Endothelial cell of umbilical vein (primary cell): ENCODE measurements around the gene ZNF672. TPM values are rescaled to one million over a fixed set of nuclear protein-coding genes. Genes with fewer than 3 reads are reported as not detected.

Source experiments
- BruUV-seq: library from RNA; stranded (reverse); fragments of 400-500 nt; replicated peaks from 2 replicates; lab custom pipeline; 2021; lab: Mats Ljungman, UMichigan
- CTCF ChIA-PET: fragments of 300-600, 350-600 bp; sonication (Branson Sonifier 250); formaldehyde crosslinking; loops from one replicate; lab custom pipeline; 2021; ENCODE audit warnings: antibody characterized with exemption, inconsistent platforms; lab: Charles Lee
- POLR2A ChIA-PET: fragments of 300-600, 350-600 bp; sonication (Branson Sonifier 250); formaldehyde crosslinking; loops from one replicate; lab custom pipeline; 2021; ENCODE audit warnings: antibody characterized with exemption, inconsistent platforms; lab: Charles Lee
- DNase-seq: peaks from one replicate; pipeline ENCODE4 v3.0.0-alpha.2; 2011; ENCODE audit warnings: low read depth, low spot score
- FAIRE-seq: peaks from 2 replicates; lab custom pipeline; 2011; peaks lifted over from hg19 to GRCh38; lab: Jason Lieb, UNC
- H2AFZ ChIP-seq: 2 replicates; pipeline ENCODE4 v1.6.0; 2012; ENCODE audit warnings: low read depth, low read length, control low read depth, inconsistent platforms
- H3K27ac ChIP-seq: 2 replicates; pipeline ENCODE4 v1.5.1; 2011; ENCODE audit warnings: low read depth, mild to moderate bottlenecking, control low read depth, low read length, moderate library complexity; ENCODE audit not compliant: insufficient read depth
- H3K27me3 ChIP-seq, 2 experiments: 2 replicates each; pipeline versions ENCODE4 v1.6.0 to v1.6.1; 2011; ENCODE audit warnings: low read length in 2 of 2, mixed read lengths in 1 of 2; ENCODE audit not compliant: control insufficient read depth in 2 of 2, insufficient read depth in 2 of 2
- H3K36me3 ChIP-seq, 2 experiments: 2 replicates in 1 of 2; 3 replicates in 1 of 2; pipeline ENCODE4 v1.5.1; 2011; ENCODE audit warnings: low read length in 2 of 2, mild to moderate bottlenecking in 1 of 2, moderate library complexity in 1 of 2; ENCODE audit not compliant: control insufficient read depth in 2 of 2, insufficient read depth in 2 of 2; ENCODE audit errors: extremely low read depth in 1 of 2
- H3K4me1 ChIP-seq: 3 replicates; pipeline ENCODE4 v1.5.1; 2011; ENCODE audit warnings: mild to moderate bottlenecking, low read length; ENCODE audit not compliant: control insufficient read depth, insufficient read depth; ENCODE audit errors: extremely low read depth
- H3K4me2 ChIP-seq: 2 replicates; pipeline ENCODE4 v1.6.1; 2011; ENCODE audit warnings: low read length, control low read depth, mixed read lengths; ENCODE audit not compliant: insufficient read depth
- H3K4me3 ChIP-seq, 3 experiments: fragments of 200-600 bp in 1 of 3; sonication (generic), shearing (Covaris generic) in 1 of 3; replicated peaks in 1 of 3; 2 replicates each; pipeline ENCODE4 v1.5.1; 2011 to 2016; ENCODE audit warnings: control low read depth in 3 of 3, low read length in 3 of 3, mild to moderate bottlenecking in 2 of 3, inconsistent platforms in 1 of 3, low read depth in 1 of 3, moderate library complexity in 1 of 3; ENCODE audit not compliant: insufficient read depth in 1 of 3
- H3K79me2 ChIP-seq: 2 replicates; pipeline ENCODE4 v1.6.0; 2012; ENCODE audit warnings: low read length, inconsistent platforms; ENCODE audit not compliant: control insufficient read depth, insufficient read depth
- H3K9ac ChIP-seq: replicated peaks from 2 replicates; pipeline ENCODE3; 2011; ENCODE audit warnings: low read length, control low read depth; ENCODE audit not compliant: insufficient read depth; ENCODE audit errors: extremely low read depth
- H3K9me1 ChIP-seq: replicated peaks from 3 replicates; pipeline ENCODE4 v1.6.0; 2011; ENCODE audit warnings: mild to moderate bottlenecking, low read length; ENCODE audit not compliant: control insufficient read depth, insufficient read depth; ENCODE audit errors: extremely low read depth
- H3K9me3 ChIP-seq: replicated peaks from 2 replicates; pipeline ENCODE4 v1.5.1; 2012; ENCODE audit warnings: low read length, inconsistent platforms; ENCODE audit not compliant: control insufficient read depth, insufficient read depth
- H4K20me1 ChIP-seq: replicated peaks from 2 replicates; pipeline ENCODE3; 2011; ENCODE audit warnings: mild to moderate bottlenecking, low read length; ENCODE audit not compliant: control insufficient read depth, insufficient read depth; ENCODE audit errors: extremely low read depth
- POLR2AphosphoS5 ChIP-seq: IDR thresholded peaks from 2 replicates; pipeline ENCODE4 v1.6.1; 2012; ENCODE audit warnings: low read depth, mild to moderate bottlenecking, control low read depth, low read length, moderate library complexity; ENCODE audit not compliant: insufficient read depth
- dilution Hi-C: fragments of 300-500 bp; cut with MboI; formaldehyde crosslinking; loops from one replicate; pipeline ENCODE4 v1.15.0; 2019; ENCODE audit warnings: low sequenced_read_pairs; ENCODE audit not compliant: extremely low pct_ligation_motif_present
- intact Hi-C: fragments of 100-400 bp; cut with micrococcal nuclease; formaldehyde crosslinking; loops from one replicate; pipeline ENCODE4 v1.10.0; 2022
- polyA plus RNA-seq, 4 experiments: library from polyadenylated mRNA; depleted of rRNA in 3 of 4; stranded (reverse) in 3 of 4; unstranded in 1 of 4; fragments of >200 nt; gene quantifications; 2 replicates each; pipeline versions ENCODE4 v1.2.1 to v1.2.3, GENCODE V29; 2011 to 2012; ENCODE audit warnings: missing spikeins in 1 of 4
- total RNA-seq: library from RNA; stranded (reverse); gene quantifications from 2 replicates; pipeline ENCODE4 v1.2.3, GENCODE V29; 2021
- TF ChIP-seq, protein P1 (sequence below), 2 donors: IDR thresholded peaks; 1 replicate in 1 of 2; 2 replicates in 1 of 2; pipeline ENCODE4 v1.5.1; 2011; ENCODE audit warnings: low read length in 2 of 2, mild to moderate bottlenecking in 2 of 2, moderate library complexity in 2 of 2, control low read depth in 1 of 2, inconsistent platforms in 1 of 2, low read depth in 1 of 2; ENCODE audit not compliant: insufficient read depth in 1 of 2; ENCODE audit errors: extremely low read depth in 1 of 2

ZNF672 gene
- total and polyA plus RNA-seq, 2 donors (not counting 3 experiments of a cell fraction or from before 2014, with no cell fraction given): 20.1 to 29.6 TPM

DNA sequence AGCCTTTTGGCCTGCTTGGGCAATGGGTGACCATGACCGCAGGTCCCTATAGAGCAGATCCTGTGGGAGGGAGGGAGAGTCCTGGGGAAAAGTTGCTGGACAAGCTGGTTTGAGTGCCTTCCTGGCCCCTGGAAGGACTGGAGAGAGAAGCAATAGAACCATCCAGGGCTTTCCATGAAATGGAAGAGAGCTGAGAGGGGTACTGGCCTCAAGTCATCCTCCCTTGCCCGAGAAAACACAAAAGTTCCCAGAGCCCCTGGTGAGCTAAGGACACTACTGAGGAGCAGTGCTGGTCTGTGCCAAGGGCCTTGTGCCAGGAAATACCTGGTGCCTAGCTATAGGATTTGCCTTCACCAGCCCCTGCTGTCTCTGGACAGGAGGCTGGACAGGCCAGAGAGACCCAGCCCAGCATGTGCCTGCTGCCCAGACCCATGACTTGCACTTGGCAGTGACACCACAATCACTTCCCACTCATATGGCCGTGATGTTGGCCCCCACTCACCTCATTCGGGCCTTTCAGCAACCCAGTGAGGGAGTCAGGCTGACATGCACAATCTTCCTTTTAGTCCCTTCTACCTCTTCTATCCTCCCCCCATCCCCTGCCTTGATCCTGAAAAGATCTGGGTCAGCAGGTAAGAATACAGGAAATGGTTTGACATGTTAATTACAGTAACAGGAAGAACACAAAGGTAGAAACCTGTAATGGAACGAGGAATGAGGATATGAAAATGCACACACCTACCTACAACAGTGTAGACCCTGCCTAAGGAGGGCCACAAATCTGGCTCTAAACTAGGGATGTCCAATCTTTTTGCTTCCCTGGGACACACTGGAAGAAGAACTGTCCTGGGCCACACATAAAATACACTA is 19.3 kb upstream of the ZNF672 start:
- no peak overlapping the region for H3K9ac ChIP-seq
- POLR2A ChIA-PET: no interaction called here

More for the DNA sequence above, 19.3 kb upstream of the ZNF672 start:
- no peak overlapping the region for H3K4me3 ChIP-seq
- H3K4me1 ChIP-seq: peaks cover 12% of the 10 kb centered on the region
- dilution Hi-C loops (no loop called here), intact Hi-C loops (no loop called here)
- no peaks in the 10 kb centered on the region for H3K27me3 ChIP-seq
- FAIRE-seq (no peak), DNase-seq (no peak)
- H3K4me2 ChIP-seq: no peak overlapping the region
- H3K79me2 ChIP-seq: peaks cover 41% of the 10 kb centered on the region
- no peaks in the 10 kb centered on the region for H3K9me3 ChIP-seq
- no peaks in the 10 kb centered on the region for H4K20me1 ChIP-seq
- H3K9me1 ChIP-seq: no peaks in the 10 kb centered on the region
- BruUV-seq: no TSS peak
- H2AFZ ChIP-seq: no peak overlapping the region
- CTCF ChIA-PET: interaction anchor here (1.2 kb wide), 1 partner anchor 29 kb away, joined by 3 read pairs; no protein-coding TSS in a partner anchor
- no peak overlapping the region for H3K27ac ChIP-seq
- peaks cover 10 to 44% of the 10 kb centered on the region in 2 experiments for H3K36me3 ChIP-seq
- TF ChIP-seq POLR2AphosphoS5: no peak
- TF ChIP-seq, protein P1, sequence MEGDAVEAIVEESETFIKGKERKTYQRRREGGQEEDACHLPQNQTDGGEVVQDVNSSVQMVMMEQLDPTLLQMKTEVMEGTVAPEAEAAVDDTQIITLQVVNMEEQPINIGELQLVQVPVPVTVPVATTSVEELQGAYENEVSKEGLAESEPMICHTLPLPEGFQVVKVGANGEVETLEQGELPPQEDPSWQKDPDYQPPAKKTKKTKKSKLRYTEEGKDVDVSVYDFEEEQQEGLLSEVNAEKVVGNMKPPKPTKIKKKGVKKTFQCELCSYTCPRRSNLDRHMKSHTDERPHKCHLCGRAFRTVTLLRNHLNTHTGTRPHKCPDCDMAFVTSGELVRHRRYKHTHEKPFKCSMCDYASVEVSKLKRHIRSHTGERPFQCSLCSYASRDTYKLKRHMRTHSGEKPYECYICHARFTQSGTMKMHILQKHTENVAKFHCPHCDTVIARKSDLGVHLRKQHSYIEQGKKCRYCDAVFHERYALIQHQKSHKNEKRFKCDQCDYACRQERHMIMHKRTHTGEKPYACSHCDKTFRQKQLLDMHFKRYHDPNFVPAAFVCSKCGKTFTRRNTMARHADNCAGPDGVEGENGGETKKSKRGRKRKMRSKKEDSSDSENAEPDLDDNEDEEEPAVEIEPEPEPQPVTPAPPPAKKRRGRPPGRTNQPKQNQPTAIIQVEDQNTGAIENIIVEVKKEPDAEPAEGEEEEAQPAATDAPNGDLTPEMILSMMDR (IDR thresholded peaks at IDR 0.05; ENCODE audit: extremely low read depth in 1 of 2, insufficient read depth in 1 of 2, low read depth in 1 of 2, low read length in 2 of 2): no peak
